Endothelial cell of umbilical vein (primary cell): Measurements from ENCODE around the gene C2orf69. TPM values are rescaled to one million over a fixed set of nuclear protein-coding genes. Genes with fewer than 3 reads are reported as not detected.

Source experiments
- BruUV-seq: library from RNA; stranded (reverse); fragments of 400-500 nt; replicated peaks from 2 replicates; lab custom pipeline; 2021; lab: Mats Ljungman, UMichigan
- CTCF ChIA-PET: fragments of 300-600, 350-600 bp; sonication (Branson Sonifier 250); formaldehyde crosslinking; loops from one replicate; lab custom pipeline; 2021; ENCODE audit warnings: antibody characterized with exemption, inconsistent platforms; lab: Charles Lee
- POLR2A ChIA-PET: fragments of 300-600, 350-600 bp; sonication (Branson Sonifier 250); formaldehyde crosslinking; loops from one replicate; lab custom pipeline; 2021; ENCODE audit warnings: antibody characterized with exemption, inconsistent platforms; lab: Charles Lee
- DNase-seq: peaks from one replicate; pipeline ENCODE4 v3.0.0-alpha.2; 2011; ENCODE audit warnings: low read depth, low spot score
- FAIRE-seq: peaks from 2 replicates; lab custom pipeline; 2011; peaks lifted over from hg19 to GRCh38; lab: Jason Lieb, UNC
- H2AFZ ChIP-seq: 2 replicates; pipeline ENCODE4 v1.6.0; 2012; ENCODE audit warnings: low read depth, low read length, control low read depth, inconsistent platforms
- H3K27ac ChIP-seq: 2 replicates; pipeline ENCODE4 v1.5.1; 2011; ENCODE audit warnings: low read depth, mild to moderate bottlenecking, control low read depth, low read length, moderate library complexity; ENCODE audit not compliant: insufficient read depth
- H3K27me3 ChIP-seq, 2 experiments: 2 replicates each; pipeline versions ENCODE4 v1.6.0 to v1.6.1; 2011; ENCODE audit warnings: low read length in 2 of 2, mixed read lengths in 1 of 2; ENCODE audit not compliant: control insufficient read depth in 2 of 2, insufficient read depth in 2 of 2
- H3K36me3 ChIP-seq, 2 experiments: 2 replicates in 1 of 2; 3 replicates in 1 of 2; pipeline ENCODE4 v1.5.1; 2011; ENCODE audit warnings: low read length in 2 of 2, mild to moderate bottlenecking in 1 of 2, moderate library complexity in 1 of 2; ENCODE audit not compliant: control insufficient read depth in 2 of 2, insufficient read depth in 2 of 2; ENCODE audit errors: extremely low read depth in 1 of 2
- H3K4me1 ChIP-seq: 3 replicates; pipeline ENCODE4 v1.5.1; 2011; ENCODE audit warnings: mild to moderate bottlenecking, low read length; ENCODE audit not compliant: control insufficient read depth, insufficient read depth; ENCODE audit errors: extremely low read depth
- H3K4me2 ChIP-seq: 2 replicates; pipeline ENCODE4 v1.6.1; 2011; ENCODE audit warnings: low read length, control low read depth, mixed read lengths; ENCODE audit not compliant: insufficient read depth
- H3K4me3 ChIP-seq, 3 experiments: fragments of 200-600 bp in 1 of 3; sonication (generic), shearing (Covaris generic) in 1 of 3; replicated peaks in 1 of 3; 2 replicates each; pipeline ENCODE4 v1.5.1; 2011 to 2016; ENCODE audit warnings: control low read depth in 3 of 3, low read length in 3 of 3, mild to moderate bottlenecking in 2 of 3, inconsistent platforms in 1 of 3, low read depth in 1 of 3, moderate library complexity in 1 of 3; ENCODE audit not compliant: insufficient read depth in 1 of 3
- H3K79me2 ChIP-seq: 2 replicates; pipeline ENCODE4 v1.6.0; 2012; ENCODE audit warnings: low read length, inconsistent platforms; ENCODE audit not compliant: control insufficient read depth, insufficient read depth
- H3K9ac ChIP-seq: replicated peaks from 2 replicates; pipeline ENCODE3; 2011; ENCODE audit warnings: low read length, control low read depth; ENCODE audit not compliant: insufficient read depth; ENCODE audit errors: extremely low read depth
- H3K9me1 ChIP-seq: replicated peaks from 3 replicates; pipeline ENCODE4 v1.6.0; 2011; ENCODE audit warnings: mild to moderate bottlenecking, low read length; ENCODE audit not compliant: control insufficient read depth, insufficient read depth; ENCODE audit errors: extremely low read depth
- H3K9me3 ChIP-seq: replicated peaks from 2 replicates; pipeline ENCODE4 v1.5.1; 2012; ENCODE audit warnings: low read length, inconsistent platforms; ENCODE audit not compliant: control insufficient read depth, insufficient read depth
- H4K20me1 ChIP-seq: replicated peaks from 2 replicates; pipeline ENCODE3; 2011; ENCODE audit warnings: mild to moderate bottlenecking, low read length; ENCODE audit not compliant: control insufficient read depth, insufficient read depth; ENCODE audit errors: extremely low read depth
- EZH2 ChIP-seq: IDR thresholded peaks from 2 replicates; pipeline ENCODE4 v1.6.1; 2012; ENCODE audit warnings: borderline replicate concordance, low read depth, mild to moderate bottlenecking, moderate library complexity, low read length, inconsistent platforms; ENCODE audit not compliant: severe bottlenecking
- FOS ChIP-seq: IDR thresholded peaks from 2 replicates; pipeline ENCODE4 v1.6.1; 2011; ENCODE audit warnings: mild to moderate bottlenecking, low read length, moderate library complexity, borderline replicate concordance; ENCODE audit not compliant: insufficient read depth
- GATA2 ChIP-seq: IDR thresholded peaks from 2 replicates; pipeline ENCODE4 v1.7.0; 2011; ENCODE audit warnings: low read depth, mild to moderate bottlenecking, moderate library complexity, mixed read lengths, low read length; ENCODE audit not compliant: insufficient read length, insufficient read depth
- JUN ChIP-seq: IDR thresholded peaks from 2 replicates; pipeline ENCODE4 v1.6.1; 2011; ENCODE audit warnings: borderline replicate concordance, low read depth; ENCODE audit not compliant: insufficient read length, insufficient read depth
- MYC ChIP-seq: IDR thresholded peaks from one replicate; pipeline ENCODE4 v1.6.1; 2011; ENCODE audit warnings: mild to moderate bottlenecking, low read depth, low read length
- POLR2A ChIP-seq: IDR thresholded peaks from 2 replicates; pipeline ENCODE4 v1.6.1; 2012; ENCODE audit warnings: low read depth, mild to moderate bottlenecking, control low read depth, low read length
- POLR2AphosphoS5 ChIP-seq: IDR thresholded peaks from 2 replicates; pipeline ENCODE4 v1.6.1; 2012; ENCODE audit warnings: low read depth, mild to moderate bottlenecking, control low read depth, low read length, moderate library complexity; ENCODE audit not compliant: insufficient read depth
- dilution Hi-C: fragments of 300-500 bp; cut with MboI; formaldehyde crosslinking; loops from one replicate; pipeline ENCODE4 v1.15.0; 2019; ENCODE audit warnings: low sequenced_read_pairs; ENCODE audit not compliant: extremely low pct_ligation_motif_present
- intact Hi-C: fragments of 100-400 bp; cut with micrococcal nuclease; formaldehyde crosslinking; loops from one replicate; pipeline ENCODE4 v1.10.0; 2022
- polyA plus RNA-seq, 4 experiments: library from polyadenylated mRNA; depleted of rRNA in 3 of 4; stranded (reverse) in 3 of 4; unstranded in 1 of 4; fragments of >200 nt; gene quantifications; 2 replicates each; pipeline versions ENCODE4 v1.2.1 to v1.2.3, GENCODE V29; 2011 to 2012; ENCODE audit warnings: missing spikeins in 1 of 4
- total RNA-seq: library from RNA; stranded (reverse); gene quantifications from 2 replicates; pipeline ENCODE4 v1.2.3, GENCODE V29; 2021
- TF ChIP-seq, protein P1 (sequence below): IDR thresholded peaks from 2 replicates; pipeline ENCODE4 v1.6.1; 2011; ENCODE audit not compliant: insufficient read depth, insufficient read length
- TF ChIP-seq, protein P2 (sequence below), 2 donors: IDR thresholded peaks; 1 replicate in 1 of 2; 2 replicates in 1 of 2; pipeline ENCODE4 v1.5.1; 2011; ENCODE audit warnings: low read length in 2 of 2, mild to moderate bottlenecking in 2 of 2, moderate library complexity in 2 of 2, control low read depth in 1 of 2, inconsistent platforms in 1 of 2, low read depth in 1 of 2; ENCODE audit not compliant: insufficient read depth in 1 of 2; ENCODE audit errors: extremely low read depth in 1 of 2

C2orf69 gene
- total and polyA plus RNA-seq, 2 donors (not counting 3 experiments of a cell fraction or from before 2014, with no cell fraction given): 1.7 to 12.9 TPM

DNA sequence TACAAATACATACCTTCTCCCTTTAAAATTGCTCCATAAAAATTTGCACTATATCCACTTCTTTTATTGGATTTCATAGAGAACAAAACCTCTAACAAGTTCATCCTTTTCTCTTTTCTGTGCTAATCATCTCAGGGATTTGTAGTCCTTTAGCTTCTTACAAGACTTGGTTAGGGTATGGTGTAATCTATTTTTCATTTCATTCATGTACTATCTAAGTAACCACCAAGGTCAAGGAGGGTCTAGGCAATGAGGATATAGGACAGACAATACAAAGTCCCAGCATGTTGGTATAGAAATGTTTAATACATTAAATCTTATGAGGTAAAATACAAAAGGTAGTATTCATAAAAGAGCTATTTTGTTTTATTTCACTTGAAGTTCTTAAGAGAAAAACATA, 17.5 kb downstream of the C2orf69 start:
- H4K20me1 ChIP-seq: peaks cover 2% of the 10 kb centered on the region
- no peak overlapping the region for H3K9ac ChIP-seq
- dilution Hi-C loops: no loop called here
- DNase-seq (no peak), FAIRE-seq (no peak)
- no peak overlapping the region for H3K4me3 ChIP-seq
- TF ChIP-seq, protein P1, sequence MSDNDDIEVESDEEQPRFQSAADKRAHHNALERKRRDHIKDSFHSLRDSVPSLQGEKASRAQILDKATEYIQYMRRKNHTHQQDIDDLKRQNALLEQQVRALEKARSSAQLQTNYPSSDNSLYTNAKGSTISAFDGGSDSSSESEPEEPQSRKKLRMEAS: no peak
- TF ChIP-seq MYC (no peak), FOS (no peak), GATA2 (no peak), JUN (no peak), POLR2A (no peak), EZH2 (no peak), POLR2AphosphoS5 (no peak)
- TF ChIP-seq, protein P2, sequence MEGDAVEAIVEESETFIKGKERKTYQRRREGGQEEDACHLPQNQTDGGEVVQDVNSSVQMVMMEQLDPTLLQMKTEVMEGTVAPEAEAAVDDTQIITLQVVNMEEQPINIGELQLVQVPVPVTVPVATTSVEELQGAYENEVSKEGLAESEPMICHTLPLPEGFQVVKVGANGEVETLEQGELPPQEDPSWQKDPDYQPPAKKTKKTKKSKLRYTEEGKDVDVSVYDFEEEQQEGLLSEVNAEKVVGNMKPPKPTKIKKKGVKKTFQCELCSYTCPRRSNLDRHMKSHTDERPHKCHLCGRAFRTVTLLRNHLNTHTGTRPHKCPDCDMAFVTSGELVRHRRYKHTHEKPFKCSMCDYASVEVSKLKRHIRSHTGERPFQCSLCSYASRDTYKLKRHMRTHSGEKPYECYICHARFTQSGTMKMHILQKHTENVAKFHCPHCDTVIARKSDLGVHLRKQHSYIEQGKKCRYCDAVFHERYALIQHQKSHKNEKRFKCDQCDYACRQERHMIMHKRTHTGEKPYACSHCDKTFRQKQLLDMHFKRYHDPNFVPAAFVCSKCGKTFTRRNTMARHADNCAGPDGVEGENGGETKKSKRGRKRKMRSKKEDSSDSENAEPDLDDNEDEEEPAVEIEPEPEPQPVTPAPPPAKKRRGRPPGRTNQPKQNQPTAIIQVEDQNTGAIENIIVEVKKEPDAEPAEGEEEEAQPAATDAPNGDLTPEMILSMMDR (IDR thresholded peaks at IDR 0.05; ENCODE audit: extremely low read depth in 1 of 2, insufficient read depth in 1 of 2, low read depth in 1 of 2, low read length in 2 of 2): no peak
- H2AFZ ChIP-seq: no peak overlapping the region
- H3K9me1 ChIP-seq: no peaks in the 10 kb centered on the region
- no peak overlapping the region for H3K4me2 ChIP-seq
- peaks cover 23% of the 10 kb centered on the region for H3K79me2 ChIP-seq
- ChIA-PET POLR2A (no interaction called here), CTCF (no interaction called here)
- no peaks in the 10 kb centered on the region for H3K27me3 ChIP-seq
- intact Hi-C loops: no loop called here
- no TSS peak for BruUV-seq
- H3K36me3 ChIP-seq: peaks cover 6 to 15% of the 10 kb centered on the region in 2 experiments
- H3K9me3 ChIP-seq: no peaks in the 10 kb centered on the region
- no peak overlapping the region for H3K27ac ChIP-seq
- peaks cover 1% of the 10 kb centered on the region for H3K4me1 ChIP-seq
